HG03025 (cell line): Measurements from ENCODE around the gene TMEM185B.
A peak's percentile ranks its signal among the peaks of the same experiment; 100 is the strongest.
"Not testable (repeated sequence)": the region's sequence is repeated elsewhere in the genome, so short reads cannot be mapped to it uniquely, and the experiment has no call there.

Experiments used
- ATAC-seq: cut with Tn5 transposase; IDR thresholded peaks from one replicate; pipeline ENCODE4 v1.9.1; 2021; ENCODE audit warnings: mild to moderate bottlenecking, moderate library complexity; ENCODE audit not compliant: unreplicated experiment, low FRiP score

Gene TMEM185B

GRCh38 chr2:120209427-120210269 lies 13.6 kb downstream of the TMEM185B start:
- no peak for ATAC-seq

- no peak for ATAC-seq
These were observed 14.5 kb downstream of the TMEM185B start for GRCh38 chr2:120208381-120209353.

- ATAC-seq: no peak
These were observed 17.1 kb downstream of the TMEM185B start for GRCh38 chr2:120206022-120206581.

- no peak for ATAC-seq
These were observed 18.1 kb downstream of the TMEM185B start for GRCh38 chr2:120204945-120205670.

- ATAC-seq: no peak
These were observed 18.8 kb downstream of the TMEM185B start for GRCh38 chr2:120204417-120204816.

- no peak for ATAC-seq
These were observed 19.2 kb downstream of the TMEM185B start for GRCh38 chr2:120204022-120204405.

GRCh38 chr2:120203251-120204021 lies 19.8 kb downstream of the TMEM185B start:
- ATAC-seq: no peak

GRCh38 chr2:120199817-120200459 lies 23.3 kb downstream of the TMEM185B start:
- ATAC-seq: not testable (repeated sequence)

- no peak for ATAC-seq
These were observed 27.6 kb downstream of the TMEM185B start for GRCh38 chr2:120195553-120195952.

- ATAC-seq: no peak
These were observed 30.9 kb downstream of the TMEM185B start for GRCh38 chr2:120192280-120192679.

GRCh38 chr2:120189189-120189588 lies 34.0 kb downstream of the TMEM185B start:
- no peak for ATAC-seq

GRCh38 chr2:120182019-120182560 lies 41.1 kb downstream of the TMEM185B start:
- ATAC-seq: no peak

- ATAC-seq: no peak
These were observed 43.1 kb downstream of the TMEM185B start for GRCh38 chr2:120180066-120180465.

GRCh38 chr2:120179396-120179795 lies 43.8 kb downstream of the TMEM185B start:
- no peak for ATAC-seq

- ATAC-seq: no peak
These were observed 45.2 kb downstream of the TMEM185B start for GRCh38 chr2:120177973-120178372.

GRCh38 chr2:120177001-120177621 lies 46.1 kb downstream of the TMEM185B start:
- peak; percentile 96 for ATAC-seq

- no peak for ATAC-seq
These were observed 46.7 kb downstream of the TMEM185B start for GRCh38 chr2:120176526-120176925.

GRCh38 chr2:120174963-120175581 lies 48.1 kb downstream of the TMEM185B start:
- ATAC-seq: no peak
